Pons (tissue), 1 donor: ENCODE results near the gene UQCRFS1.

ENCODE experiments used
- DNase-seq: peaks from one replicate; pipeline ENCODE4 v3.0.0-alpha.2; 2016; ENCODE audit warnings: low spot score

The UQCRFS1 gene

GRCh38 chr19:29155683-29156082 is 57.3 kb downstream of the UQCRFS1 start:
- DNase-seq = no peak
